IMR-90 (cell line): Measurements from ENCODE around the gene ACOXL. TPM values are rescaled to one million over a fixed set of nuclear protein-coding genes. Genes with fewer than 3 reads are reported as not detected.

ENCODE experiments used
- ATAC-seq: fragments of 200-7000 bp; cut with Tn5 transposase; 2 replicates; pipeline ENCODE4 v1.9.1; 2020; ENCODE audit warnings: low read depth, mild to moderate bottlenecking, moderate library complexity
- BruUV-seq: library from RNA; stranded (reverse); fragments of 400-500 nt; replicated peaks from 2 replicates; lab custom pipeline; 2021; lab: Mats Ljungman, UMichigan
- CTCF ChIA-PET: fragments of 300-600 bp; formaldehyde crosslinking; extraction: SDS; loops from one replicate; lab custom pipeline; 2021; ENCODE audit warnings: antibody characterized with exemption; lab: Yijun Ruan, JAX
- POLR2A ChIA-PET: fragments of 300-600 bp; sonication (Branson Sonifier 250); formaldehyde crosslinking; loops from one replicate; lab custom pipeline; 2022; ENCODE audit warnings: antibody characterized with exemption; ENCODE audit not compliant: unreplicated experiment; lab: Charles Lee
- DNase-seq: peaks from one replicate; pipeline ENCODE4 v3.0.0; 2013
- H2AFZ ChIP-seq: replicated peaks from 2 replicates; pipeline ENCODE3; 2013; ENCODE audit warnings: low read length, mild to moderate bottlenecking; ENCODE audit not compliant: poor library complexity
- H2AK5ac ChIP-seq: 2 replicates; pipeline ENCODE4 v1.6.1; 2013; ENCODE audit warnings: low read depth, low read length, inconsistent platforms
- H2AK9ac ChIP-seq: replicated peaks from 2 replicates; pipeline ENCODE3; 2013; ENCODE audit warnings: mild to moderate bottlenecking, low read depth, low read length, moderate library complexity; ENCODE audit not compliant: poor library complexity
- H2BK120ac ChIP-seq: 2 replicates; pipeline ENCODE4 v1.6.1; 2013; ENCODE audit warnings: low read depth, low read length, inconsistent platforms
- H2BK15ac ChIP-seq: 3 replicates; pipeline ENCODE4 v1.6.1; 2013; ENCODE audit warnings: low read depth, low read length, inconsistent platforms
- H2BK20ac ChIP-seq: 2 replicates; pipeline ENCODE4 v1.6.1; 2013; ENCODE audit warnings: low read depth, mild to moderate bottlenecking, inconsistent platforms, low read length, moderate library complexity
- H2BK5ac ChIP-seq: 2 replicates; pipeline ENCODE4 v1.6.1; 2013; ENCODE audit warnings: mild to moderate bottlenecking, low read depth, low read length, inconsistent platforms; ENCODE audit not compliant: poor library complexity, severe bottlenecking
- H3K14ac ChIP-seq: replicated peaks from 2 replicates; pipeline ENCODE4 v1.6.1; 2013; ENCODE audit warnings: low read depth, low read length, inconsistent platforms
- H3K18ac ChIP-seq: 2 replicates; pipeline ENCODE4 v1.6.1; 2013; ENCODE audit warnings: low read depth, low read length, control low read depth
- H3K23ac ChIP-seq: 2 replicates; pipeline ENCODE4 v1.6.1; 2013; ENCODE audit warnings: low read depth, low read length, inconsistent platforms
- H3K27ac ChIP-seq: 2 replicates; pipeline ENCODE4 v1.5.1; 2013; ENCODE audit warnings: mild to moderate bottlenecking, control low read depth, low read length; ENCODE audit not compliant: insufficient read depth
- H3K27me3 ChIP-seq: 2 replicates; pipeline ENCODE4 v1.6.1; 2013; ENCODE audit warnings: low read length; ENCODE audit not compliant: control insufficient read depth, insufficient read depth
- H3K36me3 ChIP-seq: 2 replicates; pipeline ENCODE4 v1.6.1; 2013; ENCODE audit warnings: low read length, mixed read lengths; ENCODE audit not compliant: control insufficient read depth, insufficient read depth
- H3K4ac ChIP-seq: 2 replicates; pipeline ENCODE4 v1.6.1; 2013; ENCODE audit warnings: low read depth, low read length, inconsistent platforms
- H3K4me1 ChIP-seq: 2 replicates; pipeline ENCODE4 v1.6.1; 2013; ENCODE audit warnings: low read length, mixed read lengths; ENCODE audit not compliant: control insufficient read depth, insufficient read depth
- H3K4me2 ChIP-seq: 2 replicates; pipeline ENCODE4 v1.6.1; 2013; ENCODE audit warnings: low read depth, mild to moderate bottlenecking, control low read depth, low read length, moderate library complexity
- H3K4me3 ChIP-seq: 2 replicates; pipeline ENCODE4 v1.5.1; 2013; ENCODE audit warnings: low read depth, mild to moderate bottlenecking, control low read depth, low read length, moderate library complexity; ENCODE audit not compliant: insufficient read depth
- H3K56ac ChIP-seq: 2 replicates; pipeline ENCODE4 v1.6.1; 2013; ENCODE audit warnings: low read length, inconsistent platforms; ENCODE audit not compliant: insufficient read depth; ENCODE audit errors: extremely low read depth
- H3K79me1 ChIP-seq, 2 experiments: 2 replicates each; pipeline ENCODE4 v1.6.1; 2013; ENCODE audit warnings: low read length in 2 of 2, inconsistent platforms in 1 of 2, low read depth in 1 of 2
- H3K9ac ChIP-seq: 2 replicates; pipeline ENCODE4 v1.6.1; 2013; ENCODE audit warnings: low read depth, low read length, control low read depth
- H3K9me1 ChIP-seq: 2 replicates; pipeline ENCODE4 v1.6.1; 2013; ENCODE audit warnings: low read length, inconsistent platforms; ENCODE audit not compliant: insufficient read depth
- H3K9me3 ChIP-seq: 2 replicates; pipeline ENCODE4 v1.6.1; 2013; ENCODE audit warnings: low read length; ENCODE audit not compliant: control insufficient read depth, insufficient read depth
- H4K20me1 ChIP-seq: 2 replicates; pipeline ENCODE4 v1.6.1; 2013; ENCODE audit warnings: low read length, inconsistent platforms; ENCODE audit not compliant: insufficient read depth
- H4K5ac ChIP-seq: 2 replicates; pipeline ENCODE4 v1.6.1; 2013; ENCODE audit warnings: mild to moderate bottlenecking, low read depth, low read length, control low read depth
- H4K8ac ChIP-seq, 2 experiments: 2 replicates each; pipeline ENCODE4 v1.6.1; 2013; ENCODE audit warnings: low read depth in 2 of 2, low read length in 2 of 2, control low read depth in 1 of 2, inconsistent platforms in 1 of 2
- H4K91ac ChIP-seq: 2 replicates; pipeline ENCODE4 v1.6.1; 2013; ENCODE audit warnings: low read depth, low read length, inconsistent platforms; ENCODE audit not compliant: insufficient read depth
- BHLHE40 ChIP-seq: fragments of 150-350 bp; IDR thresholded peaks from 2 replicates; pipeline ENCODE4 v1.6.1; 2016; ENCODE audit warnings: mild to moderate bottlenecking, low read depth, low read length
- CEBPB ChIP-seq: IDR thresholded peaks from 2 replicates; pipeline ENCODE4 v1.6.1; 2012; ENCODE audit warnings: low read depth, low read length, improper control_type of control experiment
- CHD1 ChIP-seq: IDR thresholded peaks from 2 replicates; pipeline ENCODE4 v1.6.1; 2012; ENCODE audit warnings: low read depth, low read length, improper control_type of control experiment
- ELK1 ChIP-seq: fragments of 150-350 bp; IDR thresholded peaks from 2 replicates; pipeline ENCODE4 v1.6.1; 2016; ENCODE audit warnings: low read depth, mild to moderate bottlenecking, low read length, moderate library complexity, borderline replicate concordance
- FOS ChIP-seq: fragments of 150-350 bp; IDR thresholded peaks from 2 replicates; pipeline ENCODE4 v1.6.1; 2016; ENCODE audit warnings: low read depth, low read length
- MAFK ChIP-seq: IDR thresholded peaks from 2 replicates; pipeline ENCODE4 v1.6.1; 2012; ENCODE audit warnings: low read depth, low read length, improper control_type of control experiment
- MAZ ChIP-seq: IDR thresholded peaks from 2 replicates; pipeline ENCODE4 v1.6.1; 2012; ENCODE audit warnings: low read depth, mild to moderate bottlenecking, low read length, improper control_type of control experiment, moderate library complexity, borderline replicate concordance
- MXI1 ChIP-seq: IDR thresholded peaks from 2 replicates; pipeline ENCODE4 v1.6.1; 2012; ENCODE audit warnings: low read depth, mild to moderate bottlenecking, low read length, moderate library complexity, borderline replicate concordance
- NFE2L2 ChIP-seq: fragments of 150-350 bp; IDR thresholded peaks from 2 replicates; pipeline ENCODE4 v1.6.1; 2016; ENCODE audit warnings: low read depth, mild to moderate bottlenecking, low read length
- POLR2A ChIP-seq: IDR thresholded peaks from 2 replicates; pipeline ENCODE4 v1.6.1; 2012; ENCODE audit warnings: mild to moderate bottlenecking, low read depth, low read length
- RAD21 ChIP-seq: IDR thresholded peaks from 2 replicates; pipeline ENCODE4 v1.6.1; 2012; ENCODE audit warnings: low read length, improper control_type of control experiment
- RCOR1 ChIP-seq: IDR thresholded peaks from 2 replicates; pipeline ENCODE4 v1.6.1; 2012; ENCODE audit warnings: mild to moderate bottlenecking, low read length, improper control_type of control experiment; ENCODE audit not compliant: insufficient replicate concordance
- RFX5 ChIP-seq: IDR thresholded peaks from 2 replicates; pipeline ENCODE4 v1.8.0; 2012; ENCODE audit warnings: low read depth, mild to moderate bottlenecking, low read length, moderate library complexity
- SMC3 ChIP-seq: fragments of 150-350 bp; IDR thresholded peaks from 2 replicates; pipeline ENCODE4 v1.6.1; 2016; ENCODE audit warnings: low read depth, mild to moderate bottlenecking, antibody characterized with exemption, low read length, moderate library complexity
- WGBS, 2 experiments: methylation state at CpG; one replicate each; pipeline versions ENCODE4 v1.1.5 to v1.1.7; 2013; ENCODE audit warnings: missing lambda C conversion rate in 2 of 2; ENCODE audit not compliant: insufficient read length in 1 of 2; ENCODE audit errors: extremely low coverage in 2 of 2; 5-methylcytosine and 5-hydroxymethylcytosine counted together
- dilution Hi-C: fragments of 300-500 bp; cut with HindIII; formaldehyde crosslinking; loops from one replicate; pipeline ENCODE4 v1.14.3; 2018; ENCODE audit warnings: low sequenced_read_pairs; ENCODE audit not compliant: unreplicated experiment
- in situ Hi-C: fragments of 300-500 bp; cut with MboI; formaldehyde crosslinking; loops from 3 replicates; pipeline ENCODE4 v1.14.3; 2019; ENCODE audit warnings: low sequenced_read_pairs, inconsistent platforms, mixed read lengths
- intact Hi-C: fragments of 100-400 bp; cut with micrococcal nuclease; formaldehyde crosslinking; loops from 2 replicates; pipeline ENCODE4 v1.10.0; 2022
- polyA plus RNA-seq, 3 experiments: library from polyadenylated mRNA; depleted of rRNA; stranded (reverse); fragments of >200 nt; gene quantifications; 2 replicates each; pipeline ENCODE4 v1.2.3, GENCODE V29; 2012; ENCODE audit warnings: low replicate concordance in 1 of 3
- total RNA-seq: library from RNA; depleted of rRNA; stranded (reverse); fragments of >200 nt; gene quantifications from 2 replicates; pipeline ENCODE4 v1.2.3, GENCODE V29; 2012
- TF ChIP-seq, protein P1 (sequence below): fragments of 150-350 bp; IDR thresholded peaks from 2 replicates; pipeline ENCODE4 v1.6.1; 2017; ENCODE audit warnings: mild to moderate bottlenecking, antibody characterized with exemption, low read length, low read depth
- TF ChIP-seq, protein P2 (sequence below): conservative IDR thresholded peaks from 2 replicates; pipeline ENCODE4 v1.5.1; 2012; ENCODE audit warnings: mild to moderate bottlenecking, low read depth, low read length, improper control_type of control experiment

ACOXL gene
- total and polyA plus RNA-seq, 2 of the 4 experiments (the other 2 are of a cell fraction) = not detected

DNA sequence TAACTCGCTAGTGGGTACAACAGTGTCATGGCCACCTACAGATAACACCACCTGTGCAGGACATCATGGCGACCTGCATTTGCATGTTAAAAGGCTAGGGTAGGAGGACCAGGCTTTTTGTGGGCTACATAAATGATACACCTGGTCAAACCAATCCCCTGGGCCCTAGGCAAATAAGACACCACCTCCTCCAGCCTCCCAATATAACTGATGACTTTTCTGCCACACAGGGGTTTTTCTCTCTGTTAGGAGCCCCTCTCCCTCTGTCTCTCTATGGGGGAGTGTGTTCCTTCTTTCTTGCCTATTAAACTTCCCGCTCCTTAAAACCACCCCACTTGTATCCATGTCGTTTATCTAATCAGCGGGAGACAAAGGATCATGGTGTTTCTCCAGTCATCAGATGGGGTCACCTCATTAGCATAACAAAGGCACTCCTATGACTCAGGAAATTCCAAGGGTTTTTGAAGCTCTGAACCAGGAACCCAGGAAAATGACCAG, 43.7 kb upstream of the ACOXL start:
- Histone ChIP-seq H3K9ac (no peak overlapping the region), H3K4me2 (no peak overlapping the region), H2BK5ac (no peak overlapping the region), H3K23ac (no peak overlapping the region), H2AK9ac (no peak overlapping the region), H3K9me3 (peaks cover 10% of the 10 kb centered on the region), H4K8ac (no peak overlapping the region), H2AK5ac (no peak overlapping the region), H2BK120ac (no peak overlapping the region), H3K27me3 (peaks cover 56% of the 10 kb centered on the region), H3K4ac (no peak overlapping the region), H3K56ac (no peak overlapping the region), H4K91ac (no peak overlapping the region), H3K4me1 (no peaks in the 10 kb centered on the region), H4K5ac (no peak overlapping the region), H2AFZ (no peak overlapping the region), H2BK15ac (no peak overlapping the region), H3K4me3 (no peak overlapping the region), H4K20me1 (no peaks in the 10 kb centered on the region), H2BK20ac (no peak overlapping the region), H3K9me1 (no peaks in the 10 kb centered on the region), H3K36me3 (no peaks in the 10 kb centered on the region), H3K27ac (no peak overlapping the region), H3K14ac (no peak overlapping the region), H3K79me1 (no peaks in the 10 kb centered on the region), H3K18ac (no peak overlapping the region)
- CTCF ChIA-PET = interaction anchor here (0.7 kb wide), 1 partner anchor 9 kb away, joined by 3 read pairs; no protein-coding TSS in a partner anchor
- no peak for ATAC-seq
- dilution Hi-C loops = no loop called here
- TF ChIP-seq RFX5 (no peak), CHD1 (no peak), ELK1 (no peak), FOS (no peak), MAFK (no peak), POLR2A (no peak), MAZ (no peak), SMC3 (no peak), MXI1 (no peak), BHLHE40 (no peak), RCOR1 (no peak), CEBPB (no peak), RAD21 (no peak), NFE2L2 (no peak)
- TF ChIP-seq, protein P1, sequence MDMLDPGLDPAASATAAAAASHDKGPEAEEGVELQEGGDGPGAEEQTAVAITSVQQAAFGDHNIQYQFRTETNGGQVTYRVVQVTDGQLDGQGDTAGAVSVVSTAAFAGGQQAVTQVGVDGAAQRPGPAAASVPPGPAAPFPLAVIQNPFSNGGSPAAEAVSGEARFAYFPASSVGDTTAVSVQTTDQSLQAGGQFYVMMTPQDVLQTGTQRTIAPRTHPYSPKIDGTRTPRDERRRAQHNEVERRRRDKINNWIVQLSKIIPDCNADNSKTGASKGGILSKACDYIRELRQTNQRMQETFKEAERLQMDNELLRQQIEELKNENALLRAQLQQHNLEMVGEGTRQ = no peak
- TF ChIP-seq, protein P2, sequence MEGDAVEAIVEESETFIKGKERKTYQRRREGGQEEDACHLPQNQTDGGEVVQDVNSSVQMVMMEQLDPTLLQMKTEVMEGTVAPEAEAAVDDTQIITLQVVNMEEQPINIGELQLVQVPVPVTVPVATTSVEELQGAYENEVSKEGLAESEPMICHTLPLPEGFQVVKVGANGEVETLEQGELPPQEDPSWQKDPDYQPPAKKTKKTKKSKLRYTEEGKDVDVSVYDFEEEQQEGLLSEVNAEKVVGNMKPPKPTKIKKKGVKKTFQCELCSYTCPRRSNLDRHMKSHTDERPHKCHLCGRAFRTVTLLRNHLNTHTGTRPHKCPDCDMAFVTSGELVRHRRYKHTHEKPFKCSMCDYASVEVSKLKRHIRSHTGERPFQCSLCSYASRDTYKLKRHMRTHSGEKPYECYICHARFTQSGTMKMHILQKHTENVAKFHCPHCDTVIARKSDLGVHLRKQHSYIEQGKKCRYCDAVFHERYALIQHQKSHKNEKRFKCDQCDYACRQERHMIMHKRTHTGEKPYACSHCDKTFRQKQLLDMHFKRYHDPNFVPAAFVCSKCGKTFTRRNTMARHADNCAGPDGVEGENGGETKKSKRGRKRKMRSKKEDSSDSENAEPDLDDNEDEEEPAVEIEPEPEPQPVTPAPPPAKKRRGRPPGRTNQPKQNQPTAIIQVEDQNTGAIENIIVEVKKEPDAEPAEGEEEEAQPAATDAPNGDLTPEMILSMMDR = no peak
- POLR2A ChIA-PET = no interaction called here
- intact Hi-C loops = no loop called here
- in situ Hi-C loops = no loop called here
- DNase-seq = no peak
- BruUV-seq = no TSS peak
- no CpG with 5 or more reads among the region's 5 CpGs for WGBS, 2 experiments
